HG03045 (cell line): ENCODE results near the gene IRF7.
"Not testable (repeated sequence)": the region's sequence is repeated elsewhere in the genome, so short reads cannot be mapped to it uniquely, and the experiment has no call there.

ENCODE experiments used
- ATAC-seq: cut with Tn5 transposase; IDR thresholded peaks from one replicate; pipeline ENCODE4 v1.9.1; 2021; ENCODE audit warnings: mild to moderate bottlenecking, moderate library complexity; ENCODE audit not compliant: unreplicated experiment

IRF7 gene

GRCh38 chr11:586376-587316 lies 29.1 kb downstream of the IRF7 start:
- ATAC-seq, result no peak

- no peak for ATAC-seq
These were observed 31.5 kb downstream of the IRF7 start for GRCh38 chr11:584287-584686.

GRCh38 chr11:581752-582151 lies 34.0 kb downstream of the IRF7 start:
- ATAC-seq, result no peak

GRCh38 chr11:581342-581741 lies 34.4 kb downstream of the IRF7 start:
- ATAC-seq, result no peak

- no peak for ATAC-seq
These were observed 35.7 kb downstream of the IRF7 start for GRCh38 chr11:579830-580601.

GRCh38 chr11:578276-579035 lies 37.3 kb downstream of the IRF7 start:
- ATAC-seq, result no peak

GRCh38 chr11:577611-577894 lies 38.2 kb downstream of the IRF7 start:
- no peak for ATAC-seq

GRCh38 chr11:576811-577610 lies 38.7 kb downstream of the IRF7 start:
- no peak for ATAC-seq

- peak; percentile 79 for ATAC-seq
These were observed 39.6 kb downstream of the IRF7 start, which contains the start of gene PHRF1 for GRCh38 chr11:575996-576768. Gene PHRF1, plus strand, starts transcription at chr11:576470. Its CDS starts 5,043 bp downstream, at chr11:581513.

- ATAC-seq, result no peak
These were observed 40.3 kb downstream of the IRF7 start for GRCh38 chr11:575313-575995.

- ATAC-seq, result no peak
These were observed 41.0 kb downstream of the IRF7 start for GRCh38 chr11:574632-575312.

- ATAC-seq, result not testable (repeated sequence)
These were observed 41.6 kb downstream of the IRF7 start for GRCh38 chr11:574031-574570.

GRCh38 chr11:573146-573759 lies 42.5 kb downstream of the IRF7 start:
- ATAC-seq, result no peak

GRCh38 chr11:571802-572185 lies 44.0 kb downstream of the IRF7 start:
- ATAC-seq, result no peak

GRCh38 chr11:569158-569885 lies 46.4 kb downstream of the IRF7 start:
- ATAC-seq, result no peak

GRCh38 chr11:568306-569157 lies 47.2 kb downstream of the IRF7 start:
- peak; percentile 79 for ATAC-seq
